Measurements from ENCODE around the gene LRRC71. TPM values are rescaled to one million over a fixed set of nuclear protein-coding genes. Genes with fewer than 3 reads are reported as not detected.

The LRRC71 gene
- total and polyA plus RNA-seq, 2 donors (not counting 1 experiment from before 2014, with no cell fraction given) = not detected

- no peak overlapping the region for H3K27ac ChIP-seq (ENCODE audit: low read length in 2 of 2)
- TF ChIP-seq EZH2 (IDR thresholded peaks at IDR 0.05; ENCODE audit: borderline replicate concordance, insufficient read depth, low read depth, low read length, poor library complexity, severe bottlenecking) (no peak), CTCF (IDR thresholded peaks at IDR 0.05) (no peak)
- no peak overlapping the region for H3K9ac ChIP-seq (ENCODE audit: low read length)
- H3K4me3 ChIP-seq (ENCODE audit: control extremely low read depth in 1 of 5, extremely low read depth in 1 of 5, insufficient read depth in 1 of 5, low read depth in 2 of 5, low read length in 4 of 5) = no peak overlapping the region
- no peaks in the 10 kb centered on the region for H3K36me3 ChIP-seq (replicated peaks in 1 of 2; ENCODE audit: control extremely low read depth in 1 of 2, control insufficient read depth in 1 of 2, extremely low read depth in 1 of 2, insufficient read depth in 2 of 2, low read length in 1 of 2)
- no peak overlapping the region for H3K4me3 Mint-ChIP-seq
- H2AFZ ChIP-seq (ENCODE audit: insufficient read depth, low read depth, low read length, poor library complexity, severe bottlenecking) = no peak overlapping the region
- H3K9me3 ChIP-seq (ENCODE audit: control extremely low read depth in 1 of 3, control insufficient read depth in 2 of 3, insufficient read depth in 1 of 3, low read length in 2 of 3) = peaks cover 0 to 11% (median 0%) of the 10 kb centered on the region in 3 donors
- H3K4me2 ChIP-seq (replicated peaks; ENCODE audit: low read depth, low read length, poor library complexity, severe bottlenecking) = no peak overlapping the region
- H3K27ac Mint-ChIP-seq = no peak overlapping the region
- intact Hi-C loops (cut with micrococcal nuclease) = no loop called here
- POLR2A ChIA-PET = no interaction called here
- no peaks in the 10 kb centered on the region for H4K20me1 ChIP-seq (ENCODE audit: control insufficient read depth, insufficient read depth, low read length, poor library complexity, severe bottlenecking)
- peaks cover 24% of the 10 kb centered on the region for H3K27me3 Mint-ChIP-seq
- DNase-seq = no peak
- 93% methylated on average over 29 of the region's 29 CpGs for WGBS (ENCODE audit: insufficient coverage)
- peaks cover 0 to 21% (median 1%) of the 10 kb centered on the region in 4 experiments for H3K27me3 ChIP-seq (replicated peaks in 1 of 4; ENCODE audit: control extremely low read depth in 1 of 4, control insufficient read depth in 3 of 4, insufficient read depth in 4 of 4, low read length in 3 of 4)
- H3K4me1 Mint-ChIP-seq = peaks cover 2% of the 10 kb centered on the region
- ATAC-seq (ENCODE audit: low read depth) = no peak
- H3K9me3 Mint-ChIP-seq (ENCODE audit: insufficient read depth) = no peaks in the 10 kb centered on the region
- H3K79me2 ChIP-seq (ENCODE audit: control insufficient read depth, insufficient read depth, low read length) = no peaks in the 10 kb centered on the region
- H3K4me1 ChIP-seq (ENCODE audit: control insufficient read depth in 2 of 2, insufficient read depth in 2 of 2, low read length in 2 of 2) = no peaks in the 10 kb centered on the region
- CTCF ChIA-PET = no interaction called here
Observed at GRCh38 chr1:156908541-156908940, 11.9 kb upstream of the LRRC71 start.

- H3K79me2 ChIP-seq (ENCODE audit: control insufficient read depth, insufficient read depth, low read length) = no peaks in the 10 kb centered on the region
- no peak overlapping the region for H3K27ac ChIP-seq (ENCODE audit: low read length in 2 of 2)
- POLR2A ChIA-PET = no interaction called here
- peaks cover 0 to 21% (median 1%) of the 10 kb centered on the region in 4 experiments for H3K27me3 ChIP-seq (replicated peaks in 1 of 4; ENCODE audit: control extremely low read depth in 1 of 4, control insufficient read depth in 3 of 4, insufficient read depth in 4 of 4, low read length in 3 of 4)
- peaks cover 0 to 11% (median 0%) of the 10 kb centered on the region in 3 donors for H3K9me3 ChIP-seq (ENCODE audit: control extremely low read depth in 1 of 3, control insufficient read depth in 2 of 3, insufficient read depth in 1 of 3, low read length in 2 of 3)
- H3K4me1 Mint-ChIP-seq = peaks cover 2% of the 10 kb centered on the region
- no peak overlapping the region for H3K9ac ChIP-seq (ENCODE audit: low read length)
- DNase-seq = no peak
- H3K4me2 ChIP-seq (replicated peaks; ENCODE audit: low read depth, low read length, poor library complexity, severe bottlenecking) = no peak overlapping the region
- H3K36me3 ChIP-seq (replicated peaks in 1 of 2; ENCODE audit: control extremely low read depth in 1 of 2, control insufficient read depth in 1 of 2, extremely low read depth in 1 of 2, insufficient read depth in 2 of 2, low read length in 1 of 2) = no peaks in the 10 kb centered on the region
- no peak for TF ChIP-seq CTCF (IDR thresholded peaks at IDR 0.05)
- no peak for TF ChIP-seq EZH2 (IDR thresholded peaks at IDR 0.05; ENCODE audit: borderline replicate concordance, insufficient read depth, low read depth, low read length, poor library complexity, severe bottlenecking)
- H3K27ac Mint-ChIP-seq = no peak overlapping the region
- WGBS (ENCODE audit: insufficient coverage) = 87% methylated on average over 10 of the region's 10 CpGs
- no peak overlapping the region for H2AFZ ChIP-seq (ENCODE audit: insufficient read depth, low read depth, low read length, poor library complexity, severe bottlenecking)
- CTCF ChIA-PET = no interaction called here
- no peaks in the 10 kb centered on the region for H3K9me3 Mint-ChIP-seq (ENCODE audit: insufficient read depth)
- no peak overlapping the region for H3K4me3 ChIP-seq (ENCODE audit: control extremely low read depth in 1 of 5, extremely low read depth in 1 of 5, insufficient read depth in 1 of 5, low read depth in 2 of 5, low read length in 4 of 5)
- H3K4me1 ChIP-seq (ENCODE audit: control insufficient read depth in 2 of 2, insufficient read depth in 2 of 2, low read length in 2 of 2) = no peaks in the 10 kb centered on the region
- H3K4me3 Mint-ChIP-seq = no peak overlapping the region
- no peaks in the 10 kb centered on the region for H4K20me1 ChIP-seq (ENCODE audit: control insufficient read depth, insufficient read depth, low read length, poor library complexity, severe bottlenecking)
- intact Hi-C loops (cut with micrococcal nuclease) = no loop called here
- peaks cover 25% of the 10 kb centered on the region for H3K27me3 Mint-ChIP-seq
- ATAC-seq (ENCODE audit: low read depth) = no peak
Observed at GRCh38 chr1:156908955-156909354, 11.5 kb upstream of the LRRC71 start.
